ENCODE measurements around the gene KRTAP2-4. TPM values are rescaled to one million over a fixed set of nuclear protein-coding genes. Genes with fewer than 3 reads are reported as not detected.

KRTAP2-4 gene
- total and polyA plus RNA-seq, 2 of the 13 experiments (the other 11 are each of a cell fraction or from before 2014, with no cell fraction given): not detected

GRCh38 chr17:41018541-41018940 lies 47.1 kb downstream of the KRTAP2-4 start:
- peaks cover 36% of the 10 kb centered on the region for H3K4me1 ChIP-seq (ENCODE audit: insufficient read depth, low read length)
- in situ Hi-C loops (cut with HindIII; ENCODE audit: extremely low pct_ligation_motif_present, low pct_unique_long_range_greater_than_20kb) (no loop called here), intact Hi-C loops (cut with micrococcal nuclease; ENCODE audit: unreplicated experiment) (no loop called here)
- H3K27ac ChIP-seq (ENCODE audit: extremely low read length, insufficient read depth, low read length): no peak overlapping the region
- no TSS peak for BruUV-seq (replicated peaks)
- 94% methylated on average over 3 of the region's 3 CpGs for WGBS (ENCODE audit: low lambda C conversion rate)
- ChIA-PET CTCF (ENCODE audit: low intra/inter-chr PET ratio, low total read pairs) (no interaction called here), POLR2A (interaction anchor here (1.1 kb wide), 1 partner anchor 61 kb away, joined by 4 read pairs; no protein-coding TSS in a partner anchor)
- no peaks in the 10 kb centered on the region for H3K36me3 ChIP-seq (replicated peaks in 1 of 2; ENCODE audit: control insufficient read depth in 1 of 2, insufficient read depth in 2 of 2, low read length in 2 of 2)
- TF ChIP-seq SP140L (CRISPR knock-in tag; IDR thresholded peaks at IDR 0.05; ENCODE audit: borderline replicate concordance): no peak
- TF ChIP-seq NCOA1 (CRISPR knock-in tag; IDR thresholded peaks at IDR 0.05): no peak
- no peak for TF ChIP-seq HOXA7 (CRISPR knock-in tag; IDR thresholded peaks at IDR 0.05)
- TF ChIP-seq MYC (CRISPR knock-in tag; IDR thresholded peaks at IDR 0.05; ENCODE audit: borderline replicate concordance): no peak
- no peak for TF ChIP-seq ZNF790 (CRISPR knock-in tag; IDR thresholded peaks at IDR 0.05; ENCODE audit: borderline replicate concordance)
- no peak for TF ChIP-seq ZBTB7B (CRISPR knock-in tag; IDR thresholded peaks at IDR 0.05)
- H3K9me3 ChIP-seq (ENCODE audit: low read length): no peaks in the 10 kb centered on the region; the same call in 1 of the 2 replicates
- no peaks in the 10 kb centered on the region for H3K27me3 ChIP-seq (ENCODE audit: control insufficient read depth in 1 of 2, insufficient read depth in 2 of 2, low read length in 2 of 2)
- H2AFZ ChIP-seq (ENCODE audit: low read length): peak overlapping the region; percentile 32
- ATAC-seq (no peak), DNase-seq (ENCODE audit: low spot score) (no peak), FAIRE-seq (no peak)
- no peak overlapping the region for H3K4me3 ChIP-seq (replicated peaks in 1 of 3; ENCODE audit: insufficient read depth in 1 of 3, low read depth in 2 of 3, low read length in 3 of 3)
- no peaks in the 10 kb centered on the region for H3K79me2 ChIP-seq (ENCODE audit: insufficient read depth, low read length)
- no peaks in the 10 kb centered on the region for H4K20me1 ChIP-seq (ENCODE audit: insufficient read depth, low read length)
- no peak overlapping the region for H3K4me2 ChIP-seq (ENCODE audit: low read depth, low read length)
- no peak overlapping the region for H3K9ac ChIP-seq (ENCODE audit: insufficient read depth, low read depth, low read length)

GRCh38 chr17:41016578-41017215 lies 49.0 kb downstream of the KRTAP2-4 start:
- peak overlapping the region; percentile 45; the same call in 1 of the 2 replicates for H3K9ac ChIP-seq (ENCODE audit: insufficient read depth, low read depth, low read length)
- ATAC-seq: peak; percentile 80
- ChIA-PET CTCF (ENCODE audit: low intra/inter-chr PET ratio, low total read pairs) (no interaction called here), POLR2A (no interaction called here)
- peak overlapping the region; percentile 19 for H3K27ac ChIP-seq (ENCODE audit: extremely low read length, insufficient read depth, low read length)
- H3K4me2 ChIP-seq (ENCODE audit: low read depth, low read length): peak overlapping the region; percentile 59
- H3K9me3 ChIP-seq (ENCODE audit: low read length): no peaks in the 10 kb centered on the region; the same call in 1 of the 2 replicates
- H3K36me3 ChIP-seq (replicated peaks in 1 of 2; ENCODE audit: control insufficient read depth in 1 of 2, insufficient read depth in 2 of 2, low read length in 2 of 2): no peaks in the 10 kb centered on the region
- no peaks in the 10 kb centered on the region for H3K79me2 ChIP-seq (ENCODE audit: insufficient read depth, low read length)
- peak overlapping the region; percentile 70 for H2AFZ ChIP-seq (ENCODE audit: low read length)
- peak; percentile 72 for DNase-seq (ENCODE audit: low spot score)
- H3K27me3 ChIP-seq (ENCODE audit: control insufficient read depth in 1 of 2, insufficient read depth in 2 of 2, low read length in 2 of 2): no peaks in the 10 kb centered on the region
- in situ Hi-C loops (cut with HindIII; ENCODE audit: extremely low pct_ligation_motif_present, low pct_unique_long_range_greater_than_20kb) (no loop called here), intact Hi-C loops (cut with micrococcal nuclease; ENCODE audit: unreplicated experiment) (no loop called here)
- no peaks in the 10 kb centered on the region for H4K20me1 ChIP-seq (ENCODE audit: insufficient read depth, low read length)
- WGBS (ENCODE audit: low lambda C conversion rate): 49% methylated on average over 13 of the region's 13 CpGs
- no peak for FAIRE-seq
- H3K4me1 ChIP-seq (ENCODE audit: insufficient read depth, low read length): peaks cover 43% of the 10 kb centered on the region
- no peak overlapping the region; a peak in 1 of 6 replicates for H3K4me3 ChIP-seq (replicated peaks in 1 of 3; ENCODE audit: insufficient read depth in 1 of 3, low read depth in 2 of 3, low read length in 3 of 3)
- BruUV-seq (replicated peaks): no TSS peak
- TF ChIP-seq ZNF10 (CRISPR knock-in tag; IDR thresholded peaks at IDR 0.05; ENCODE audit: borderline replicate concordance, low read depth) (no peak), TBP (CRISPR knock-in tag; IDR thresholded peaks at IDR 0.05) (no peak), CSRNP2 (CRISPR knock-in tag; conservative IDR thresholded peaks at IDR 0.05; ENCODE audit: low read depth) (no peak), KAT8 (CRISPR knock-in tag; IDR thresholded peaks at IDR 0.05) (no peak), ZMYM2 (CRISPR knock-in tag; IDR thresholded peaks at IDR 0.05) (no peak), SKI (IDR thresholded peaks at IDR 0.05; ENCODE audit: partially characterized antibody) (no peak), ZNF367 (CRISPR knock-in tag; IDR thresholded peaks at IDR 0.05; ENCODE audit: borderline replicate concordance) (no peak), HDAC6 (IDR thresholded peaks at IDR 0.05; ENCODE audit: low read depth, low read length) (no peak)
- TF ChIP-seq, protein P1, sequence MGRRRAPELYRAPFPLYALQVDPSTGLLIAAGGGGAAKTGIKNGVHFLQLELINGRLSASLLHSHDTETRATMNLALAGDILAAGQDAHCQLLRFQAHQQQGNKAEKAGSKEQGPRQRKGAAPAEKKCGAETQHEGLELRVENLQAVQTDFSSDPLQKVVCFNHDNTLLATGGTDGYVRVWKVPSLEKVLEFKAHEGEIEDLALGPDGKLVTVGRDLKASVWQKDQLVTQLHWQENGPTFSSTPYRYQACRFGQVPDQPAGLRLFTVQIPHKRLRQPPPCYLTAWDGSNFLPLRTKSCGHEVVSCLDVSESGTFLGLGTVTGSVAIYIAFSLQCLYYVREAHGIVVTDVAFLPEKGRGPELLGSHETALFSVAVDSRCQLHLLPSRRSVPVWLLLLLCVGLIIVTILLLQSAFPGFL (CRISPR knock-in tag; IDR thresholded peaks at IDR 0.05): no peak
- TF ChIP-seq, protein P2, sequence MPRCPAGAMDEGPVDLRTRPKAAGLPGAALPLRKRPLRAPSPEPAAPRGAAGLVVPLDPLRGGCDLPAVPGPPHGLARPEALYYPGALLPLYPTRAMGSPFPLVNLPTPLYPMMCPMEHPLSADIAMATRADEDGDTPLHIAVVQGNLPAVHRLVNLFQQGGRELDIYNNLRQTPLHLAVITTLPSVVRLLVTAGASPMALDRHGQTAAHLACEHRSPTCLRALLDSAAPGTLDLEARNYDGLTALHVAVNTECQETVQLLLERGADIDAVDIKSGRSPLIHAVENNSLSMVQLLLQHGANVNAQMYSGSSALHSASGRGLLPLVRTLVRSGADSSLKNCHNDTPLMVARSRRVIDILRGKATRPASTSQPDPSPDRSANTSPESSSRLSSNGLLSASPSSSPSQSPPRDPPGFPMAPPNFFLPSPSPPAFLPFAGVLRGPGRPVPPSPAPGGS (CRISPR knock-in tag; IDR thresholded peaks at IDR 0.05): no peak

All from HepG2 (cell line).